OCI-LY3 (cell line): ENCODE results near the gene KATNAL2.

ENCODE experiments used
- EZH2phosphoT487 ChIP-seq: fragments of 200-600 bp; shearing (Covaris generic); IDR thresholded peaks from 2 replicates; pipeline ENCODE4 v1.6.1; 2018; ENCODE audit warnings: antibody characterized with exemption, mixed run types, low read depth
- TF ChIP-seq, protein P1 (sequence below): fragments of 200-600, 300-600 bp; sonication (generic); IDR thresholded peaks from 2 replicates; pipeline ENCODE4 v1.5.1; 2014; ENCODE audit warnings: antibody characterized with exemption, low read length, low read depth

DNA sequence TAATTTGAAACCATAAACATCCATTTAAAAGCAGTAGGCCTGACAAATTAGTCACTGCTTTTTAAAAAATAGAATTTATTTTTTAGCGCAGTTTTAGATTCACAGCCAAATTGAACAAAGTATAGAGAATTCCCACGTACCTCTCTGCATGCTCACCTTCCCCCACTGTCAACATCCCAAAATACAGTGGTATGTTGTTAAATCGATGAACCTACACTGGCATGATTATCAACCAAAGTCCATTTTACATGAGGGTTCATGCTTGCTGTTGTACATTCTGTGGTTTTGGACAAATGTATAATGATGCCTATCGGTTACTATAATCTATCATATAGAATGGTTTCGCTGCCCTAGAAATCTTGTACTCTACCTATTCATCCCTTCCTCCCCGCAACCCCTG is 123.6 kb downstream of the KATNAL2 start:
- TF ChIP-seq, protein P1, sequence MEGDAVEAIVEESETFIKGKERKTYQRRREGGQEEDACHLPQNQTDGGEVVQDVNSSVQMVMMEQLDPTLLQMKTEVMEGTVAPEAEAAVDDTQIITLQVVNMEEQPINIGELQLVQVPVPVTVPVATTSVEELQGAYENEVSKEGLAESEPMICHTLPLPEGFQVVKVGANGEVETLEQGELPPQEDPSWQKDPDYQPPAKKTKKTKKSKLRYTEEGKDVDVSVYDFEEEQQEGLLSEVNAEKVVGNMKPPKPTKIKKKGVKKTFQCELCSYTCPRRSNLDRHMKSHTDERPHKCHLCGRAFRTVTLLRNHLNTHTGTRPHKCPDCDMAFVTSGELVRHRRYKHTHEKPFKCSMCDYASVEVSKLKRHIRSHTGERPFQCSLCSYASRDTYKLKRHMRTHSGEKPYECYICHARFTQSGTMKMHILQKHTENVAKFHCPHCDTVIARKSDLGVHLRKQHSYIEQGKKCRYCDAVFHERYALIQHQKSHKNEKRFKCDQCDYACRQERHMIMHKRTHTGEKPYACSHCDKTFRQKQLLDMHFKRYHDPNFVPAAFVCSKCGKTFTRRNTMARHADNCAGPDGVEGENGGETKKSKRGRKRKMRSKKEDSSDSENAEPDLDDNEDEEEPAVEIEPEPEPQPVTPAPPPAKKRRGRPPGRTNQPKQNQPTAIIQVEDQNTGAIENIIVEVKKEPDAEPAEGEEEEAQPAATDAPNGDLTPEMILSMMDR = no peak
- TF ChIP-seq EZH2phosphoT487 = no peak
